ENCODE data around the gene IFT22.
"Not testable (repeated sequence)": the region's sequence is repeated elsewhere in the genome, so short reads cannot be mapped to it uniquely, and the experiment has no call there.

Gene IFT22

DNA sequence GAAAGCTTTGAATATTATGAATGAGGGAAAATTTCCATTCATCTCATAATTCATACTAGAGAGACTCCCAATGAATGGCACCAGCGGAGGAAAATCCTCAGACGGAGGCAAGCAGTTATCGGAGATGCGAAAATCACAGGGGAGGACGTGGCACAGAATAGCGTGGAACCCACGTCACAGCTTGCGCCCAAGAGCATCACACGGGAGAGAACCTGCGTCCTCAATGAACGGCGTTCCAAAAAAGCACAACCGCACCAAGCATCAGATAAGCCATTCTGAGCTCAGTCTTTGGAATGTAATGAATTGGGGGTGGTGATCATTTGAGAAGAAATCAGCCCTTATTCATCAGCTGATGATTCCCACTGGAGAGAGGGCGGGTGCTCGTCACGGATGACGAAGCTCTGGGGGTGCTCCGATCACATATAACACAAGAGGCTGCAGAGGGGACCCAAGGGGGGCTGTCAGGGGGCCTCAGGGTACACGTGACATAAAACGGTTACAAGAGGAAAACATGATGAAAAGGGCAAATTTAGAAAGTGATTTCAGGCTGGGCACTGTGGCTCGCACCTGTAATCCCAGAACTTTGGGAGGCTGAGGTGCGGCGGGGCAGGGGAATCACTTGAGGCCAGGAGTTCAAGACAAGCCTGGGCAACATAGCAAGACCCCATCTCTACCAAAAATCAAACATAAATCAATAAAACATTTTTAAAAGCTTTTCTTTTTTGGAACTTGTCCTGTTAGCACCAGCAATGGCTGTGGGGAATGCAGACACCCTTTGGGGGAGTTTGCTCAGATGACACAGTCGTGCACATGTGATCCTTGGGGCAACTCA, 42.9 kb downstream of the IFT22 start:
- DNase-seq (ENCODE audit: low read depth): no peak

DNA sequence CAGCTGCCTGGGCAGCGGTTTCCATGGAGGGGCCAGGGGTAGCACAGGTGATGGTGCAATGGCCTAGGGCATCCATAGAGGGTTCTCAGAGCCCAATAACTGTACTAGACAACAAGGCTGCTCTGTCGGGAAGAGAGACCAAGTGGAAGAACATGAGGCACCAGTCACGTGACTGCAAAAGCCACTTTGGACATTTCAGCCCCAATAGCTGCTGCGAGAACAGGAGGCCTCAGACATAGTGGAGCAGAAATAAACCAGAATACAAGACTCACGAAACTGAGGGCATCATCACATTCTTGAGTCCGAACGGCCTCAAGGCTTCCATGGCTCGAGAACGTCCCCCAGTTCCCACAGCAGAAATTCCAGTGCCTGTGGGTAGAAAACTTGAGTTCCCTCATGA, 44.5 kb downstream of the IFT22 start:
- DNase-seq (ENCODE audit: low read depth): no peak

DNA sequence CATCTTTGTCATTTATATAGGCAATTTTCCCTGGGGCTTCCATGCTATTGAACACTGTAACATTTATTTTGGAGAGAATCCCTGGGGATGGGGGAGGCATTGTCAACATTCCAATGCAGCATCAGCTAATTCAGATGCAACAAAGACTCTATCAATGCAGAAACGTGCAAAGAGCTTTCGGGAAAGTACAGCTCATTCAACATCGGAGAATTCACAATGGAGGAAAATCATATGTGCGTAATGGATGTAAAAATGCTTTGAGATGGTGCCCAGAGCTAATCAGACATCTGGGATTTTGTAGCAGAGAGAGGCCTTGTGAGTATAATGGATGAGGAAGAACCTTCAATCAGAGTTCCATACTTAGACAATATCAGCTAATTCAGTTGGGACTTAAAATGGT, 48.4 kb downstream of the IFT22 start:
- DNase-seq (ENCODE audit: low read depth): no peak

DNA sequence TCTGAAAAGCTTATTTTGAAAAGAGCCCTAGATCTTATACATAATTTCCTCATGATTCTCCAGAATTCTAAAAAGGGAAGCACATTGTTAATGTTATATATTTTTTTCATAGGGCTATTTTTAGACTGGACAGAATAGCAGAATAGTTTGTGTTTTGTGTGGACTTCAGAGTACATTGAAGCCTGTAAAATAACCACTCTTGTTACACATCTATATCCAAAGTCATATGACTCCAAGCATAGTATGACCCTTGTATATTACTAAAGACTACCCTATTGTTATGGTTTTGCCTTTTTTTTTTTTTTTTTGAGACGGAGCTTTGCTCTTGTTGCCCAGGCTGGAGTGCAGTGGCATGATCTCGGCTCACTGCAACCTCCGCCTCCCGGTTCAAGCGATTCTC, 50.6 kb downstream of the IFT22 start:
- DNase-seq (ENCODE audit: low read depth): no peak

DNA sequence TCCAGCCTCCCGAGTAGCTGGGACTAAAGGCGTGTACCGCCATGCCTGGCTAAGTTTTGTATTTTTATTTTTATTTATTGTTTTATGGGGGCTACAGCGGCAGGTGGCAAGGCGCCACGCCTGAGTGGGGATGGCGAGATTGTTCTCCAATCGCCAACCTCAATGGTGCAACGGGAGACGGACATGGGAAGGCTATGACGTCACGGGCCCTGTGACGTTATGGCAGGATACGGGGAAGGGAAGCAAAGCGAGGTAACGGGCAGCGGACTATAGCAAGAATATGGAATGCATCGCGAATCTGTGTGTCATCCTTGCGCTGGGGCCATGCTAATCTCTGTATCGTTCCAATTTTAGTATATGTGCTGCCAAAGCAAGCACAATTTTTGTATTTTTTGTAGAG, 51.9 kb downstream of the IFT22 start:
- no peak for DNase-seq (ENCODE audit: low read depth)

DNA sequence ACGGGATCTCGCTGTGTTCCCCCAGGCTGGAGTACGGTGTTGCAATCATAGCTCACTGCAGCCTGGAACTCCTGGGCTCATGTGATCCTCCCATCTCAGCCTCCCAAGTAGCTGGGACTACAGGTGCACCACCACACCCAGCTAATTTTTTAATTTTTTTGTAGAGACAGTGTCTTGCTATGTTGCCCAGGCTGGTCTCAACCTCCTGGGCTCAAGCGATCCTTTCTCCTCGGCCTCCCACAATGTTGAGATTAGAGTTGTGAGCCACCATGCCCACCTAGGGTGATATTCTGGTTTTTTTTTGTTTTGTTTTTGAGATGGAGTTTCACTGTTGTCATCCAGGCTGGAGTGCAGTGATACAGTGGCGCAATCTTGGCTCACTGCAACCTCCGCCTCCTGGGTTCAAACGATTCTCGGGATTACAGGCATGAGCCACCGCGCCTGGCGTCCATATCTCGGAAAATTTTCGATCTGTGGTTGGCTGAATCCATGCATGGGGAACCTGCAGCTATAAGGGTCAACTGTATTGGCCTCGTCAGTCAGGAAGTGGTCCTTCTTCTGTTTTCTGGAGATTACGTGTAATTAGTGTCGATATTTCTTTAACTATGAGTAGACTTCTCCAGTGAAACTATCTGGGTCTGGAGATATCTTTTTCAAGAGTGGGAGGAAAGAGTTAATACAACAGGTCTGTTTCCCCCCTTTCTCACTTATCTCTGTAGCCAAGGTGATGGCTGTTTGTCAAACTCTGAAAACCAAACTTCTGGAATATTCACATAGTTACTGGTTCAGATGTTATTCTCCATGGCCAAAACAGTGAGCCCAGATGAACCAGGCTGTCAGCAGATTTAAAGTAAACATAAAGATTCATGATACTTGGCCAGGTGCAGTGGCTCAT, 55.7 kb downstream of the IFT22 start:
- no peak for DNase-seq (ENCODE audit: low read depth)

DNA sequence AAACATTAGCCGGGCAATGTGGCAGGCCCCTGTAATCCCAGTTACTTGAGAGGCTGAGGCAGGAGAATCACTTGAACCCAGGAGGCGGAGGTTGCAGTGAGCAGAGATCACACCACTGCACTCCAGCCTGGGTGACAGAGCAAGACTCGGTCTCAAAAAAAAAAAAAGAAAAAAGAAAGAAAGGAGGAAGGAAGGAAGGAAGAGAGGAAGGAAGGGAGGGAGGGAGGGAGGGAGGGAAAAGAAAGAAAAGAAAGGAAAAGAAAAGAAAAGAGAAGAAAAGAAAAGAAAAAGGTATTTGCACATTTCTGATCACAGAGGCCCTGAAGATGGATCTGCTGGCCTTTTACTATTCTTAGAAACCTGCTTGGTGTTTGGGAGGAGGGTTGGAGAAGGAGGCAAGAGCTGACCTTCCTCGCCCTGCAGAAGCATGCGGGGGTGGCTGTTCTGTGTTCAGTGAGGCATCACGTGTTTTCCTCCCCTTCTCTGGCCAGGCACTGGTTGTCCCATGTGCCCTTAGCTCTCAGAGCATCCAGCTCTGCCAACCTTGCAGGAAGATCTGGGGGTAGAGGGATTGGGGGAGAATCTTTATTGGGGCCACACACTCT, 57.4 kb downstream of the IFT22 start:
- not testable (repeated sequence) for DNase-seq (ENCODE audit: low read depth)

Measured in stimulated activated CD8-positive, alpha-beta memory T cell treated with anti-CD3 and anti-CD28 coated beads, Interleukin-12 subunit alpha, Interleukin-12 subunit beta, amount 100 ng/mL, for 4 hours (primary cell).